HG03064 (cell line): ENCODE results near the gene PTS.
A peak's percentile ranks its signal among the peaks of the same experiment; 100 is the strongest.

Source experiments
- ATAC-seq: cut with Tn5 transposase; IDR thresholded peaks from one replicate; pipeline ENCODE4 v1.9.1; 2021; ENCODE audit warnings: low read depth; ENCODE audit not compliant: unreplicated experiment

Gene PTS

GRCh38 chr11:112253605-112254242 is 27.5 kb downstream of the PTS start:
- no peak for ATAC-seq

GRCh38 chr11:112255067-112255720 is 29.0 kb downstream of the PTS start:
- no peak for ATAC-seq

DNA sequence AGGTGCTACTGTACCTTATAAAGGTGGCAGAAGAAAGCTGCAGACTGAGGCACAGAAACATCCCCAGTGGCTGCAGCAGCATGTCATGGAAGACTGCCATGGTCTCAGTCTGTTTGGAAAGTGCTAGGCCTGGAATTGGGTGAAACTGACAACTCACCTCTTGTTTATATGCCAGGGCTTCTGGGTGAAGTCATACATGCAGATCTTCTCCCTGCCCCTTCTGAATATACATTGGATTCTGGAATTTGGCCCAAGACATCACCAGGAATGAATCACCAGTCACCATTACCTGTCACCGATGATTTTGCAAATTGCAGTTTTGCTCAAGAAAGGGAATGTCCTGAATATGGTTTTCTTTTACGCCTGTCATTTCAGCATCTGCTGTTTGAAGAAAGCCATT is 34.3 kb downstream of the PTS start, which contains the start of gene PLET1:
TSS of gene PLET1 (minus strand) at position 371 of the 400 bp plus-strand sequence. CDS start at position 100, 271 bp downstream.
- no peak for ATAC-seq

DNA sequence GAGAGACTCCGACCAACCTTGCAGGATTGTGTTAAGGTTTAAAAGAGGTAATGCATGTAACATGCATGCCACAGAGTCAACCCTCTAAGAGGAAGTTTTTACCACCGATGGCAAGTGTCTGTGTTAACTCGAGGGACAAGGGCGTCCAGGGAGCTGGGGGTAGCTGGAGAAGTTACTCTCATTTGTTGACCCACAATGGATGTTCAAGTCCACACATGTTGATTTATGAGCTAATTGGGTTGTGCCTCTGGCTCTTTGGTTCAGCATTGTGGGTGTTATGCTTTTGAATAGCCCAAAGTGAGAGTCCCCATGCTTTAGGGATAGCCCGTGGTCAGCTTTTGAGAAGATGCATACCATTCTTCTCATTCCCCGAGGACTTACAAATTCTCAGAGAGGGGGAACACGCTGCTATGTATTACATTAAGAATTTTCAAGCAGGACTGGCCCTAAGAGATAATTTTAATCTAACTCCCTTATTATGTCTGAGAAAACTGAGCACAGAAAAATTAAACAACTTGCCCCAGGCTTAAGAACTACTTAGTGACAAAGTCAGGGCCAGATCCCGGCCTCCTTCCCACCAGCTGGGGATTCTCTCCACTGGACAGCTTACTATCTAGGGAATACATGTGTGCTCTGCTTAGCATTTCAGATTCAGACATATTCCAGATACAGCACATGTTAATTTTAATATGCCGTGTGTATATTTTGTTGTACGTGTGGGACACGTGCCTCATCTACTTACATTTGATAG is 39.6 kb downstream of the PTS start:
- no peak for ATAC-seq

GRCh38 chr11:112266410-112266778 is 40.2 kb downstream of the PTS start:
- ATAC-seq, result no peak

DNA sequence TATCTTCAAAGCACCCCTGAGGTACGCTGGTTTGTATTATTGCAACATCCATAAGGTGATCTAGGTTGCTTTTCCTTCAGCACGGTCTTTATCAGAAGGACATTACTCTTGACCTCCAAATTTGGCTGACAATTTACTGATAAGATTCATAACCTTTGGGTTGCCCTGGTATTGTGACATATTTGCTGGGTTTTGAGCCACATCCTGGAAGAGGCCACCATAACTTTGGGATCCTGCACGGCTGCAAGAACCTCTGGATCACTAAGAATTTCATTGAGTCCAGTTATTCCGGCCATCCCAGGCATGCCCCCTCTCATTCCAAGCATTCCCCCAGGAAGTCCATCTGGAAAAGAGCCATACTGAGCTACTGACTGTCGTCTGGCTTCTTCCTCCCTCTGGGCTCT is 41.0 kb downstream of the PTS start:
- ATAC-seq, result no peak

DNA sequence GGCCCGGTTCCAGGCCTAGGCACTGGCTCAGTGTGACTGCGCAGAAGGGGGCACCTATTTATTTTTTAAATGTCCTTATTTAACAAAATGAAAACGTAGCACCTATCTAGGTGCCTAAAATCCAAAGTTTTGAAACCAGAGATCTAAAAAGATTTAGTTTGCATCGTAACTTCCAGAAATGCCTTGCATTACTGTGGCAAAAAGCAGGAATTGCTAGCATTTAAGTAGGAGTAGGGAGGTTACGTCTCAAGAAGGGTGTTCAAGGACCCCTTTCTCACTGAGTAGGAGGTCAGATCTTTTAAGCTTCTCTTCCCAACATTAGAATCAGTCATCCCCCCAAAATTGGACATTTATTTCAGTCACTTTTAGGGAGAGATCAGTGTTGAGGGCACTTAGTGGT is 42.2 kb downstream of the PTS start:
- ATAC-seq, result no peak

- ATAC-seq, result no peak
Observed at GRCh38 chr11:112269139-112269538, 42.9 kb downstream of the PTS start.

DNA sequence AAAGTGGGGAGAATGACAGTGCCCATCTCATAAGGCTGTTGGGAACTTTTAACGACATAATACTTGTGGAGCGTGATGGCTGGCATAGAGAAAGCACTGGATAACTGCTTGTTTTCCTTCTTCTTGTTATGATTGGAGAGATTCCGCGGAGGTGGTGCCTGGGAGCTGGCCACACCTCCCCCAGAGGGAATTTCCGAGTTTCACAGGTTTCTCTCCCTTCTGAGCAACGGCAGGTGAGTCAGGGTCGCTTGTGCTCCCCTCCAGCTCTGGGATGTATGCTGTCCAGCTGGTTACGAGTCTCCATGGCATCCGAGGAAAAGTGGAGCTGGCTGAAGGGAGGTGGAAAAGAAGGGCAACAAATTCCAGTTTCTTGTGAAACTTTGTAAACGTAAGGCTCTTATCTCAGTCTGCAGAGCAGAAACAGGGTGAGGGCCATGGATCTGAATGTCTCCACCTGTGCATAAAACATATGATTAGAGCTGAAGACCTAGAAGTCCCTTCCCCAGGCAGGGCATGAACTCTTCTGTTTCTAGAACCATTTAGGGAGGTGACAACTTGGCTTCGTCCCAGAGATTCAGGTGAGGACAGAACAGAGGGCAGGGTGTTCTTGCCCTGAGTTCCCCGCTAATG is 44.4 kb downstream of the PTS start:
- ATAC-seq, result no peak

- ATAC-seq, result no peak
Observed at GRCh38 chr11:112271242-112271641, 45.0 kb downstream of the PTS start.

GRCh38 chr11:112273066-112273465 is 46.8 kb downstream of the PTS start:
- ATAC-seq, result no peak

GRCh38 chr11:112274007-112274783 is 48.0 kb downstream of the PTS start:
- ATAC-seq, result no peak

GRCh38 chr11:112277029-112277428 is 50.8 kb downstream of the PTS start:
- ATAC-seq, result no peak

DNA sequence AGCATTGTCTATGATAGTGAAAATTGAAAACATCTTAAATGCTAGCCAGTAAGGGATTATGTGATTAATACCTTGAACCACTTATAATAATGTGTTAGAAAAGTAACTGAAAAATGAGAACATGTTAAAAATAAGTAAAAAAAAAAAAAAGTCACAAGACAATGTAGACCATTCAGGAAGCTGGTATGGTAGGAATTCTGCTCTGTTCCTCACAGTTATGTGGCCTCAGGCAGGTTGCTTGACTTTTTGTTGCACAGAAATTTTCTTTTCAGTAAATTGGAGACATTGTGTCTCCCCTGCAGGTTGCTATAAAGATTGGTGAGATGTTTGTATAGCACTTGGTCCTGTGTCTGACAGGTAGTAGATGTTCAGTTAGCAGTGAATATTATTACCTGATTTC is 51.7 kb downstream of the PTS start:
- no peak for ATAC-seq

DNA sequence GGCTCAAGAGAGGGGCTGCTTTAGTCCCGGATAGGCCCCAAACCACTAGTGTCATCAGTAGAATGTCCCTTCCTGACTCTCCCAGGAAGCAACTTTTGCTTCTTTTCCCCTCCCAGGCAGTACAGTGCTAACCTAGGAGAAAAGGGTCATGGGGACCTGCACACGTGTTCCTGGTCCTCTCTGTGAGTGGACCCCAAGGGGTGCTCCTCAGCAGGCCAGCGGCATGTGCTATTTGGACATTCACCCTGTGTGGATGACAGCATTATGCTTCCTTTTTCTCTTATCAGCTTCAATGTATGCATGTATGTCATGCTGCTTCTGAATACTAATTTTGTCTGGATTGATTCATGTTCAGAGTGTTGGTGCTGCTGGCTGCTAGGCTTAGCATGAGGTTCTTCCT is 52.6 kb downstream of the PTS start:
- ATAC-seq, result no peak

DNA sequence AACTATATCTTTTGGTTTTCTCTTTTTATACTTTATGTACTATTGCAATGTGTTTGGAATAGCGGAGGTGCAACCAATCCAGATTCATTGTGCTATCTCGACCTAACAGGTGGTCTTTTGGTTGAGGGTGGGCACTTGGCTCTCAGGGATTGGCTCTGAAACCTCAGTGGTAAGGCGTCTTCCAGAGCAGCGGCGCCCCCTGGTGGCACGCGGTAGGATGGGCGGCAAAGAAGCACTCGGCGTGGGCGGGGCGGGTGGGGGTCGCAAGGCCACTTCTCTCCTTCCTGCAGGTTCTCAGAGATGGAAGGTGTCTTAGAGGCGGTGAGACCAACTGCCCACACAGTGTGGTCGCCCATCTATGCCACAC is 53.7 kb downstream of the PTS start:
- ATAC-seq, result peak; percentile 64

DNA sequence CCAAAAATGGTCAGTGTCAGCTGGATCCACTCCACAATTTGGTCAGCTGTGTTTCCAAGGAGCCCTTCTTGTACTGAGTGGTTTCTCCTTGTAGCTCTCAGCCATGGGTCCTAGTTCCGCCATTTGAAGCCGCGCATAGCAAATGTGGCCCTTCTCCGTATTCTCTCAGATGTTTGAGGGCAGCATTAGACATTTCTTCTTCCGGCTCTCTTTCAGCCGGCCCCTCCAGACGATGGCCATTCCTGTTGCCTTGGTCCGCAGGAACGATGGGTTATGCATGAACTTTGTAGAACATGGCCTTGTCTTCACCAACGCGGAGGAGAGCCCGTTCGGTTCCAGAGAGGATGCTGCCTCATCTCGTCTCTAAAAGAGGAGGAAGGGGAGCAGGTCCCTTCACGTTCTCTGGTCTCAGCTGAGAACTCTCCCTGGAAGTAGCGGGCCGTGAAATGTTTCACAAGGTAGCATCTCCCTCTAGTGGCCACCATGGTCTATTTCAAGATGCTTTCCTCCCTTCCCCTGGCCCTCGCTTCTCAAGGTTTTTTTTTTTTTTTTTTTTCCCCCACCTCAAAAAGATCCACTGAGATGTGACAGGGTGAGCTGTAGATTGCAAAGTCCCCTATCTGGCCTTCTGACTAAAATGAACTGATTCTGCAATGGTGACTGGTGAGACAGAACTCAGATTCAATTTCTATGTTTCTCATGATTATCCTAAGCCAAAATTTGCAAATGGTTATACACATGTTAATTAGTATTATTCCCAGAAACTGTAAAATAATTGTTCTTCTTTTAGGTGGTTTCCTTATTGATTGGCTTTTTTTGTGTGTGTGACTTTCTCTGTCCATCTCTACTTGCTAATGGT is 54.3 kb downstream of the PTS start:
- peak; percentile 56 for ATAC-seq

DNA sequence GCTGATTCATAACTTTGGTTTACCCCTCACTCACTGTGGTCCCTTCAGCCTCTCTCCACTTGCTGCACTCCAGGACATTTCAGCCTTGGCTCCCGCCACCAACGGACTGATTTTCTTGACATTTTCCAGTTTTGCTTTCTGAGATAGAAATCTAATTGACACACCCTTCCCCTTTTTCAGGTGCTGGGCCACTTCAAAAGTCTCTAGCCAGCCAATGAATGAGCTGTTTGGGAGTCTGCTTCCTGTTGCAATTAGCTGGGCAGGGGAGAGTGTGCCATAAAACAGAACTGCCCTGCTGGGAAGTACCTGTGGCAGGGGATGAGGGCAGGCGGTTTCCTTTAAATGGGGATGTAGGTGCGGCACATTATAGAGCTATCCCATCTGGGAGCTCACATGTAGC is 55.5 kb downstream of the PTS start:
- no peak for ATAC-seq
